ENCODE measurements around the gene ZIC1. TPM values are rescaled to one million over a fixed set of nuclear protein-coding genes. Genes with fewer than 3 reads are reported as not detected.

Gene ZIC1
- total RNA-seq, 4 donors from 2014 or later, result 3.9 TPM; not detected in 3

- WGBS, result 15% methylated on average over 6 of the region's 6 CpGs
- H3K9me3 ChIP-seq, result no peaks in the 10 kb centered on the region
- no peaks in the 10 kb centered on the region for H3K4me1 ChIP-seq
- DNase-seq (ENCODE audit: low spot score in 2 of 2), result no peak
- H3K4me3 ChIP-seq, result no peak overlapping the region
- no peak overlapping the region for H3K27ac ChIP-seq
- H3K27me3 ChIP-seq, result peaks cover 100% of the 10 kb centered on the region
- TF ChIP-seq CTCF (IDR thresholded peaks at IDR 0.05) (no peak), POLR2AphosphoS5 (IDR thresholded peaks at IDR 0.05) (no peak), EP300 (IDR thresholded peaks at IDR 0.05) (no peak)
- H3K36me3 ChIP-seq, result no peaks in the 10 kb centered on the region
These were observed 27.6 kb upstream of the ZIC1 start for GRCh38 chr3:147381596-147381995.

- DNase-seq (ENCODE audit: low spot score in 2 of 2), result no peak
- Histone ChIP-seq H3K9me3 (no peaks in the 10 kb centered on the region), H3K4me3 (no peak overlapping the region), H3K27ac (no peak overlapping the region), H3K27me3 (peaks cover 100% of the 10 kb centered on the region), H3K36me3 (no peaks in the 10 kb centered on the region), H3K4me1 (no peaks in the 10 kb centered on the region)
- 1% methylated on average over 6 of the region's 6 CpGs for WGBS
- TF ChIP-seq POLR2AphosphoS5 (IDR thresholded peaks at IDR 0.05) (no peak), POLR2A (IDR thresholded peaks at IDR 0.05) (no peak), EP300 (IDR thresholded peaks at IDR 0.05) (no peak)
These were observed 25.5 kb upstream of the ZIC1 start for GRCh38 chr3:147383617-147384016.

GRCh38 chr3:147384210-147385058 lies 24.7 kb upstream of the ZIC1 start:
- Histone ChIP-seq H3K27me3 (peaks cover 100% of the 10 kb centered on the region), H3K4me3 (no peak overlapping the region)
- 14% methylated on average over 26 of the region's 27 CpGs for WGBS

GRCh38 chr3:147385059-147386012 lies 23.8 kb upstream of the ZIC1 start:
- Histone ChIP-seq H3K27ac (no peak overlapping the region), H3K4me1 (no peaks in the 10 kb centered on the region), H3K9me3 (no peaks in the 10 kb centered on the region), H3K4me3 (no peak overlapping the region), H3K27me3 (peaks cover 100% of the 10 kb centered on the region), H3K36me3 (no peaks in the 10 kb centered on the region)
- TF ChIP-seq EP300 (IDR thresholded peaks at IDR 0.05), result no peak
- no peak for DNase-seq (ENCODE audit: low spot score in 2 of 2)
- 14% methylated on average over 23 of the region's 23 CpGs for WGBS

More at GRCh38 chr3:147384210-147385058, 24.7 kb upstream of the ZIC1 start:
- TF ChIP-seq EP300 (IDR thresholded peaks at IDR 0.05), result no peak
- TF ChIP-seq CTCF (IDR thresholded peaks at IDR 0.05), result no peak
- TF ChIP-seq POLR2A (IDR thresholded peaks at IDR 0.05), result no peak
- TF ChIP-seq POLR2AphosphoS5 (IDR thresholded peaks at IDR 0.05), result no peak
- Histone ChIP-seq H3K4me1 (no peaks in the 10 kb centered on the region), H3K9me3 (no peaks in the 10 kb centered on the region), H3K27ac (no peak overlapping the region), H3K36me3 (no peaks in the 10 kb centered on the region)
- no peak for DNase-seq (ENCODE audit: low spot score in 2 of 2)

GRCh38 chr3:147387291-147387884 lies 21.8 kb upstream of the ZIC1 start:
- 17% methylated on average over 10 of the region's 10 CpGs for WGBS
- Histone ChIP-seq H3K4me1 (peaks cover 18% of the 10 kb centered on the region), H3K27me3 (peaks cover 100% of the 10 kb centered on the region), H3K36me3 (no peaks in the 10 kb centered on the region), H3K27ac (no peak overlapping the region), H3K4me3 (no peak overlapping the region), H3K9me3 (no peaks in the 10 kb centered on the region)
- TF ChIP-seq POLR2A (IDR thresholded peaks at IDR 0.05) (no peak), CTCF (IDR thresholded peaks at IDR 0.05) (no peak), EP300 (IDR thresholded peaks at IDR 0.05) (no peak), POLR2AphosphoS5 (IDR thresholded peaks at IDR 0.05) (no peak)
- DNase-seq (ENCODE audit: low spot score in 2 of 2), result no peak

All from suprapubic skin (tissue), 4 donors.